CD14-positive monocyte (primary cell): ENCODE data around the gene PDZD7. TPM values are rescaled to one million over a fixed set of nuclear protein-coding genes. Genes with fewer than 3 reads are reported as not detected.

Source experiments
- DNase-seq, 3 donors: peaks; one replicate each; pipeline ENCODE4 v3.0.0-alpha.2; 2011 to 2022
- H2AFZ ChIP-seq: 2 replicates; pipeline ENCODE4 v1.6.0; 2012; ENCODE audit warnings: mild to moderate bottlenecking, low read depth, low read length, inconsistent platforms; ENCODE audit not compliant: insufficient read depth, poor library complexity, severe bottlenecking
- H3K27ac ChIP-seq, 2 donors: 1 replicate in 1 of 2; 2 replicates in 1 of 2; pipeline ENCODE4 v1.5.1; 2012 to 2013; ENCODE audit warnings: low read length in 2 of 2, control low read depth in 1 of 2, inconsistent platforms in 1 of 2, low read depth in 1 of 2, mild to moderate bottlenecking in 1 of 2
- H3K27me3 ChIP-seq, 2 donors: one replicate each; pipeline versions ENCODE4 v1.6.0 to v1.6.1; 2011 to 2013; ENCODE audit warnings: low read length in 2 of 2; ENCODE audit not compliant: control insufficient read depth in 2 of 2, insufficient read depth in 2 of 2
- H3K36me3 ChIP-seq, 2 donors: replicated peaks in 1 of 2; 1 replicate in 1 of 2; 2 replicates in 1 of 2; pipeline versions ENCODE4 v1.5.1 to v1.6.1; 2012 to 2013; ENCODE audit warnings: low read length in 2 of 2, control low read depth in 1 of 2, inconsistent platforms in 1 of 2, mild to moderate bottlenecking in 1 of 2; ENCODE audit not compliant: insufficient read depth in 2 of 2, control insufficient read depth in 1 of 2
- H3K4me1 ChIP-seq, 2 donors: 1 replicate in 1 of 2; 2 replicates in 1 of 2; pipeline versions ENCODE4 v1.5.1 to v1.6.1; 2012 to 2013; ENCODE audit warnings: low read length in 2 of 2, control low read depth in 1 of 2, inconsistent platforms in 1 of 2, mild to moderate bottlenecking in 1 of 2, moderate library complexity in 1 of 2; ENCODE audit not compliant: insufficient read depth in 2 of 2, control insufficient read depth in 1 of 2
- H3K4me2 ChIP-seq: replicated peaks from 2 replicates; pipeline ENCODE3; 2012; ENCODE audit warnings: low read length, moderate library complexity, mild to moderate bottlenecking; ENCODE audit not compliant: poor library complexity, severe bottlenecking; ENCODE audit errors: extremely low read depth
- H3K4me3 ChIP-seq, 3 experiments: fragments of 200-600 bp in 1 of 3; sonication (generic) in 1 of 3; replicated peaks in 1 of 3; 1 replicate in 2 of 3; 2 replicates in 1 of 3; pipeline ENCODE4 v1.5.1; 2011 to 2013; ENCODE audit warnings: low read length in 3 of 3, mild to moderate bottlenecking in 3 of 3, control low read depth in 2 of 3, low read depth in 2 of 3, inconsistent platforms in 1 of 3, moderate library complexity in 1 of 3
- H3K79me2 ChIP-seq: 2 replicates; pipeline ENCODE4 v1.6.0; 2012; ENCODE audit warnings: mild to moderate bottlenecking, control low read depth, inconsistent platforms, low read length, moderate library complexity; ENCODE audit not compliant: insufficient read depth
- H3K9ac ChIP-seq: 2 replicates; pipeline ENCODE4 v1.6.0; 2017; ENCODE audit warnings: low read length, mild to moderate bottlenecking; ENCODE audit not compliant: insufficient read depth, poor library complexity, severe bottlenecking
- H3K9me3 ChIP-seq, 2 donors: replicated peaks in 1 of 2; 1 replicate in 1 of 2; 2 replicates in 1 of 2; pipeline versions ENCODE4 v1.5.1 to v1.6.1; 2012 to 2013; ENCODE audit warnings: low read length in 2 of 2, control low read depth in 1 of 2; ENCODE audit not compliant: control insufficient read depth in 1 of 2, insufficient read depth in 1 of 2
- H4K20me1 ChIP-seq: 2 replicates; pipeline ENCODE4 v1.6.0; 2012; ENCODE audit warnings: mild to moderate bottlenecking, low read length, control low read depth, moderate library complexity; ENCODE audit not compliant: insufficient read depth
- H3K27ac Mint-ChIP-seq, 7 donors: one replicate each; pipeline ENCODE4 v1.8.0; 2020; ENCODE audit warnings: mild to moderate bottlenecking in 7 of 7, mixed read lengths in 7 of 7, moderate library complexity in 6 of 7, inconsistent platforms in 2 of 7
- H3K27me3 Mint-ChIP-seq, 3 donors: one replicate each; pipeline ENCODE4 v1.8.0; 2021 to 2022; ENCODE audit warnings: low read depth in 3 of 3, mild to moderate bottlenecking in 3 of 3, mixed read lengths in 3 of 3, moderate library complexity in 3 of 3, inconsistent platforms in 1 of 3
- H3K36me3 Mint-ChIP-seq, 2 donors: one replicate each; pipeline ENCODE4 v1.8.0; 2020; ENCODE audit warnings: mixed read lengths in 2 of 2, inconsistent platforms in 1 of 2, mild to moderate bottlenecking in 1 of 2
- H3K4me1 Mint-ChIP-seq: one replicate; pipeline ENCODE4 v1.8.0; 2020; ENCODE audit warnings: mild to moderate bottlenecking, mixed read lengths
- H3K4me3 Mint-ChIP-seq, 2 donors: one replicate each; pipeline ENCODE4 v1.8.0; 2020; ENCODE audit warnings: mild to moderate bottlenecking in 2 of 2, mixed read lengths in 2 of 2, moderate library complexity in 1 of 2
- H3K9me3 Mint-ChIP-seq, 7 donors: one replicate each; pipeline ENCODE4 v1.8.0; 2020 to 2022; ENCODE audit warnings: mixed read lengths in 7 of 7, mild to moderate bottlenecking in 6 of 7, moderate library complexity in 6 of 7, inconsistent platforms in 2 of 7
- CTCF ChIP-seq: fragments of 200-600 bp; IDR thresholded peaks from one replicate; pipeline ENCODE4 v1.8.0; 2022; ENCODE audit warnings: antibody characterized with exemption, mild to moderate bottlenecking
- WGBS: methylation state at CpG from one replicate; pipeline ENCODE4 v1.1.5; 2013; ENCODE audit warnings: missing lambda C conversion rate; ENCODE audit not compliant: insufficient coverage; 5-methylcytosine and 5-hydroxymethylcytosine counted together
- intact Hi-C, 2 donors: fragments of 100-400 bp; cut with micrococcal nuclease; formaldehyde crosslinking; loops; one replicate each; pipeline versions ENCODE4 v1.15.0 to v1.15.1; 2023
- polyA plus RNA-seq, 3 donors: library from polyadenylated mRNA; depleted of rRNA in 1 of 3; unstranded in 2 of 3; stranded (reverse) in 1 of 3; fragments of 300-500 nt in 2 of 3; fragments of >200 nt in 1 of 3; fragmentation: Illumina TruSeq in 2 of 3; gene quantifications; 1 replicate in 2 of 3; 2 replicates in 1 of 3; pipeline ENCODE4 v1.2.3, GENCODE V29; 2012 to 2021

PDZD7 gene
- polyA plus RNA-seq, 3 donors: 0.73 TPM; not detected in 2

- Mint-ChIP-seq H3K36me3 (peaks cover 8 to 20% of the 10 kb centered on the region in 2 donors), H3K27ac (no peak overlapping the region), H3K4me3 (no peak overlapping the region), H3K4me1 (no peaks in the 10 kb centered on the region), H3K27me3 (peaks cover 0 to 3% (median 0%) of the 10 kb centered on the region in 3 donors), H3K9me3 (no peaks in the 10 kb centered on the region)
- Histone ChIP-seq H3K9ac (no peak overlapping the region), H4K20me1 (no peaks in the 10 kb centered on the region), H3K36me3 (peaks cover 3 to 12% of the 10 kb centered on the region in 2 donors), H3K27me3 (no peaks in the 10 kb centered on the region), H3K4me3 (no peak overlapping the region), H3K27ac (no peak overlapping the region), H3K4me1 (no peaks in the 10 kb centered on the region), H3K9me3 (no peaks in the 10 kb centered on the region), H3K4me2 (no peak overlapping the region), H3K79me2 (no peaks in the 10 kb centered on the region), H2AFZ (no peak overlapping the region)
- intact Hi-C loops: no loop called here
- no peak for TF ChIP-seq CTCF
- WGBS: 95% methylated on average over 33 of the region's 33 CpGs
- DNase-seq: no peak
Observed at GRCh38 chr10:101006593-101007098, 24.3 kb downstream of the PDZD7 start.

- intact Hi-C loops: no loop called here
- H3K4me3 Mint-ChIP-seq: no peak overlapping the region
Observed at GRCh38 chr10:101005869-101006567, 24.9 kb downstream of the PDZD7 start.

More at GRCh38 chr10:101005869-101006567, 24.9 kb downstream of the PDZD7 start:
- no peaks in the 10 kb centered on the region for H3K9me3 ChIP-seq
- no peak overlapping the region for H3K4me2 ChIP-seq
- no peak overlapping the region for H3K9ac ChIP-seq
- TF ChIP-seq CTCF: no peak
- DNase-seq: no peak
- peaks cover under 1% of the 10 kb centered on the region for H3K79me2 ChIP-seq
- Mint-ChIP-seq H3K27ac (no peak overlapping the region), H3K27me3 (peaks cover 0 to 4% (median 0%) of the 10 kb centered on the region in 3 donors), H3K9me3 (no peaks in the 10 kb centered on the region), H3K4me1 (peaks cover 6% of the 10 kb centered on the region), H3K36me3 (peaks cover 10 to 20% of the 10 kb centered on the region in 2 donors)
- no peaks in the 10 kb centered on the region for H3K27me3 ChIP-seq
- peaks cover under 1 to 6% of the 10 kb centered on the region in 2 donors for H3K4me1 ChIP-seq
- 100% methylated on average over 2 of the region's 4 CpGs for WGBS
- no peak overlapping the region for H2AFZ ChIP-seq
- H3K4me3 ChIP-seq: no peak overlapping the region
- no peak overlapping the region for H3K27ac ChIP-seq
- H4K20me1 ChIP-seq: no peaks in the 10 kb centered on the region
- H3K36me3 ChIP-seq: peaks cover 3 to 12% of the 10 kb centered on the region in 2 donors
